NCI-H2171 (cell line): ENCODE results near the gene ITPRIP.

ENCODE experiments used
- DNase-seq: peaks from one replicate; lab custom pipeline; 2025; lab: John Stamatoyannopoulos, UW

ITPRIP gene, protein sequence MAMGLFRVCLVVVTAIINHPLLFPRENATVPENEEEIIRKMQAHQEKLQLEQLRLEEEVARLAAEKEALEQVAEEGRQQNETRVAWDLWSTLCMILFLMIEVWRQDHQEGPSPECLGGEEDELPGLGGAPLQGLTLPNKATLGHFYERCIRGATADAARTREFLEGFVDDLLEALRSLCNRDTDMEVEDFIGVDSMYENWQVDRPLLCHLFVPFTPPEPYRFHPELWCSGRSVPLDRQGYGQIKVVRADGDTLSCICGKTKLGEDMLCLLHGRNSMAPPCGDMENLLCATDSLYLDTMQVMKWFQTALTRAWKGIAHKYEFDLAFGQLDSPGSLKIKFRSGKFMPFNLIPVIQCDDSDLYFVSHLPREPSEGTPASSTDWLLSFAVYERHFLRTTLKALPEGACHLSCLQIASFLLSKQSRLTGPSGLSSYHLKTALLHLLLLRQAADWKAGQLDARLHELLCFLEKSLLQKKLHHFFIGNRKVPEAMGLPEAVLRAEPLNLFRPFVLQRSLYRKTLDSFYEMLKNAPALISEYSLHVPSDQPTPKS

DNA sequence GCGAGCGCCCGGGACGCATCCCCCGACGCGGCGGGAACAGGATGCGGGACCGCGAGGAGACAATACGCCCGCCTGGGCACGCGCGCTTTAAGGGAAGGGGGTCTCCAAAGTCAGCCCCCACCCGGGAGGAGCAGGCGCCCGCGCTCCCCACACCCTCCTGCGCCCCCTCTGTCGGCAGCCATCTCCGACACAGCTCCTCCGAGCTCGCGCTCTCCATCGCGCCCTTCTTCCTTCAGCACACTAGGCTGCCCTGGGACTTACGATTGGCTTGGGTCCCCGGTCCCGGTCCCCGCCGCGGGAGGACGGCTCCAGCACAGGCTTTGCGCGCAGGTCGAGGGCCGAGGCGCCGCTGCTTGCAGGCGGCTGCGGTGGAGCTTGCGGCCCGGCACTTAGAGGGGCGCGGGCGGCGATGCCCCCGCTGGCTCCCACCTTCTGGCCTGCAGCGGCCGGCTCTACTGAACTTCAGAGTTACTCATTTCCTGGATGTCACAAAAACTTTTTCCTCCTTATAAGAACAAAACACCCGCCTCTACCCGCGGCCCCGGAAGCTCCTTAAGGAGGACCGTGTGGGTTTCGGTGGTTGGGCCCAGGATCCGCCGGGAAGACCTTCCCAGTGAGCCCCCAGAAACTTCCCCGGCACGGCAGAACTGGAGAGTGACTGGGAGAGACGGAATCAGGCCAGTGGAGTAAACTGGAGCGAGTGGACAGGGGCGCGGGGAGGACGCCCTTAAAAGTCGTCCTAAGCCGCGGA, at the start of gene ITPRIP:
TSS of gene ITPRIP (minus strand) at position 481 of the 751 bp plus-strand sequence. CDS start 22,414 bp downstream, outside the sequence.
- DNase-seq: peak; percentile 20

DNA sequence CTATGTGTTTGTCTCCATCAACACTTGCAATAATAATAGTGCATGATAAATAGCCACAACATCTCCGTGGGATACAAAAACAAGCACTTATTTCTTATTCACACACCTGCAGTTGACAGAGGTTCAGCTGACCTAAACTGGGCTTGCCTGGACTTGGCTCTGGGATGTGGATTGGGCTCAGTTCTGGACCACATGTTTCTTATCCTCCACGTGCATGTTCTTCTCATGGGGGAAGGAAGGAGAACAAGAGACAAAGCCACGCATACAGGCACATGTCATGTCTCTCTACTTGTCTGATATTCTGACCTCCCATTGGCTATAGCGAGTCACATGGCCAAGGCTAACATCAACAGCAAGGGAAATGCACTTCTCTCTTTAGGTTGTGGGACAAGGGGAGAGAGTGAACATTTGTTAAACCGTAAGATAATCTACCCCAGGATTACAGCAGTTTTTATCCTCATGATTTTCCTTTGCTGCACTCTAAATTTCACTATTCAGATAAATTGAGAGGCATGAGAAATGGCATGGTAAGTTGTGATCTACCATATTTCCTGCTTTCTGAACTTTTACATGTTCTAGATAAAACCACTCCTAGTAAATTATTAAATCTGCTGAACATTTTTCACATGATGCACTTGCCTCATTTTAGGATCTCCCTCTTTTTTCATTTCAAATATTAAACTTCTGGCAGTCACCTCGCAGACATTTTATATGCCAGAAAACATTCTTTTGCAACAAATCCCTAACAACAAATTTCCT, 49.0 kb upstream of the ITPRIP start:
- no peak for DNase-seq

DNA sequence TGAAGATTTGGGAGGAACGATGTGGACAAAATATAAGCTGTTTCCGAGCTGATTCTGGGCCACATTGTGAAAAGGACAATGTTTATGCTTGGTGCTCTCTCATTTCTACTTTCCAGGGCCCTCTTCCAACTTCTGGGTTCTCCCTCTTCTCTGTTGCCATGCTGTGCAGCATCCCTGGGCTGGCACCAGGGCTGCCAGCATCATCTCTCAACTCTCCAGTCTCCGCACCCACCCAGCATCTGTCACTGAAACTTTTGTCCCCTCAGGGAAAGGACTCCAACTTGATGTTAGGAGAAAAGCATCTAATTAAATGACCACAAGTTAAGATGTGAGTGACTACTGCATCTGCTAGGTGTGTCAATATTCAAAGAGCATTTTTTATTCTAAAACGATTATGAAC, 42.1 kb upstream of the ITPRIP start:
- DNase-seq: no peak

DNA sequence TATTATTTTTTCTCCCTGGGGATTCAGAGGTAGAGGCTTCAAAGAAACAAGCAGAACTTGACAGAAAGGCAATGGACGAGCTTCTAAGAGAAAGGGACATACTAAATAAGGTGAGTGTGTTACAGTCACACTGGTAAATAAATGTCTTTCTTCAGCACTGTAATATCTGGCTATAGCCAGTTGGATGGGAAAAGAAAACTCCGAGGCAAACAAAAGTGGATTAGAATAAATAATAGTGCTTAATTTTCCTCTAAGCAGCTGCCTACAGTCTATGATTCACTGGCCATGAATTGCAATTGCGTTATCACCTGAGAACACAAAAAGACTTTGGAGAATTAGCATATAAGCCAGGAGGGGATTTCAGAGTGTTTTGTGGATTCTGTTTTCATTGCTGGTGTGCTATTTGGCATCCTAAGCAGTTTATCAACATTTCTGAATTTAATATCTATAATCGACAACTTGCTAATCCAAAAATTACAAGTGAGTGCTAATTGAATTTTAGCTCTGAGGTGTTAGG, 38.6 kb upstream of the ITPRIP start:
- DNase-seq: no peak

DNA sequence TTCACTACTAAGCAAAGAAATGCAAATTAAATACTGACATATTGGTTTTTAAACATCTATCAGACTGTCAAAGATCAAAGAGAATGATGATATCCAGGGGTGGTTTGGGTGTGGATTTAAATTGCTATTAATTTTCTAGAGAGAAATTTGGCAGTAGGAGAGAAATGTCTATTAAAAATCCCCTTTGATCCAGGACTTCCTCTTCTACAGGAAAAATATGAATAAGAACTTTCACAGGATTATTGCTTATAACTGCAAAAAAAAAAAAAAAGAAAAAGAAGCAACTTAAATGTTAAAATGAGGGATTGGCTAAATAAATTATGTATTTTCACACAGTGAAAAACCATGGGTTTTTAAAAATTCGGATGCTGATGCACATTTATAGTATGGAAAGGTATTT, 36.3 kb upstream of the ITPRIP start:
- no peak for DNase-seq

DNA sequence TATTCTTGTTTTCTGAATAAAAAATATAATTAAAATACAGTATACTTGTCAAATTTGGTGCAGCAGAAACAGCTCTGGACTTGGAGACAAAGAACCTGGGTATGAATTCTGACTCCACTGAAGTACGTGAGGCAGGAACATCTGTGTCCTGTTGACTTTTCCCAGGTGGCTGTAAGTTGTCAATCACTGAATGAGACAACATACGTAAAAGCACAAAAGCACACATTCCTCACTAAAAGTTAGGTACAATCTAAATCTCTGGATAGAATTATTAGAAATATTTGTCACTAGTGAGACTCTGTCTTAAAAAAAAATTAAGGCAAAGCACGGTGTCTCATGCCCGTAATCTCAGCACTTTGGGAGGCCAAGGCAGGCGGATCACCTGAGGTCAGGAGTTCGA, 33.5 kb upstream of the ITPRIP start:
- no peak for DNase-seq

DNA sequence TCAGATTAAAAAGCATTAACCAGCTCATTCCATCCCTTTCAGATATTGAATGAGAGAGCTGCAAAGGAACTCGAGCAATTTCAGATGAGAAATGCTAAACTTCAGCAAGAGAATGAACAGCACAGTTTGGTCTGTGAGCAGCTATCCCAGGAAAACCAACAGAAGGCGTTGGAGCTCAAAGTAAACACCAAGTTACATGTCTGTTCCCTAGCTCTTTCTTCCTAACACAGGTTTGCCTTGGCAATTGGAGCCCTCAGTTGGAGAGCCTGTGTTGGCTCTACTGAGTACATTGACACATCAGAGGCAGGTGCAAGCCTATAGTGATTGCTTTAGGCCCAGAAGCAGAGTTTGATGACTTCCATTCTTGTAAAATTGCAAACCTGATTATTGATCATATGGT, 30.1 kb upstream of the ITPRIP start:
- no peak for DNase-seq

DNA sequence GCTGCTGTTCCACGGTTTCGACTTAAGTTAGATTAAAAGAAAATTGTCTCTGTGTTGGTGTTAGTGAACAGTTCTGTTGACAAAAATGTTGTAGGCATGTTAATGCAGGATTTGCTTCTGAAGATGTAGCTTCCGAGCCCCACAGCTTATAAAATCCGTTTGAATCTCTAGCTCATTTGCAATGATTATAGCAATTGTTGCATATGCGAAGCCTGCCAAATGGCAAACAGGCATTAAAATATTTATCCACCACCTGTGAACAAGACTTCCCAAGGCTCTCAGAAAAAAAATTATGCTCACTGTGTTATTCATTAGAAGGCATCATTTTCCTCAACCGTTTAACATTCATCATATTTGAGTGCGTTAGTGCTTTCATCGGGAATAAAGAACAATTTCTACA, 29.6 kb upstream of the ITPRIP start:
- DNase-seq: no peak

DNA sequence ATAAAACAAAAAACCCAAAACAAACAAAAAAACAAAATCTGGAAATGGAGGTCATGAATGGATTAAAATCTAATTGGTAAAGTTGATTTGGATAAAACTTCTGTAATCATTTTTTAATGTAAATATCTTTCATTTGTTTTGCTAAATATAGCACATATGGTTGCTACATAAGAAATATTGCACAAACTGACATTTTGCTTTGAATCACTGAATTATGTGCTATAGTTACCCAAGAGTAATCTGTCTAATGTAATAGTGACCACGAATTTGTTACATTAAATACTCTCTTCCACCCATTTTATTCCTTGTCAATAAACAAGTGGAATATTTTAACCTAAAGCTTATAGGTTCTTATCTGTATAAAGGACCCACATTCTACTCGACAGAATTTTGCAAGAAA, 21.5 kb upstream of the ITPRIP start:
- DNase-seq: no peak

DNA sequence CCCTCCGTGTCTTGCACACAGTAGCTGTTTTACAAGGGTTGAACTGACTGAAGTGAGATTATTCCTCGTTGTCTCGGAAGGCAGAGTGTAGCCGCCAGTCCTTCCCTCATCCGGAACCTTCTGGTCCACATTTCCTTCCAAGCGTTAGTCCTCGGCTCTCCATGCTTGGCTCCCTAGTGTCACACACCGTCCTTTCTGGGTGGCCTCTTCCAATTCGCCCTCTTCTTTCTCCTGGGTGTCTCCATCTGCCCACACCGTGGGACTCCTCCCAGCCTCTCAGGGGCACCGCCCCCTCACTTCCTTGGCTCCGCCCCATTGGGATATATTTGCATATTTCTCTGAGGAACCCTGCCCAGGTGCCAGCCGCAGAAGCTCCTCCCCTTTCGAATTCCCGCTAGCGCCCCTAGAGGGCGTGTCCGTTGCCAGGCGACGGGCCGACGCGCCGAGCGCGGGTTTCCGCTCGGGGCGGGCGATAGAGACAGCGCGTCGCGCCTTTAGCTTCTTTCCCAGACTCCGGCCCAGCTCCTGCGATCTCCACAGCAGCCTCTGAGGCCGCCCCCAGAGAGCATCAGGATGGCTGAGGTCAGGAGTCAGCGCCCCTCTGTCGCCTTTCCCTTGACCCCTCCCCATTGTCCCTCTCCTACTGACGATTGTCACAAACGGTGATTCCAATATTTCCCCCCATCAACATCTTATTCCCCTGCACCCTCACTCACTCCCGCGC, 15.2 kb upstream of the ITPRIP start, which contains the start of gene CFAP58:
TSS of gene CFAP58 (plus strand) at position 509 of the 724 bp plus-strand sequence. CDS start at position 574, 65 bp downstream.
- DNase-seq: peak; percentile 87

DNA sequence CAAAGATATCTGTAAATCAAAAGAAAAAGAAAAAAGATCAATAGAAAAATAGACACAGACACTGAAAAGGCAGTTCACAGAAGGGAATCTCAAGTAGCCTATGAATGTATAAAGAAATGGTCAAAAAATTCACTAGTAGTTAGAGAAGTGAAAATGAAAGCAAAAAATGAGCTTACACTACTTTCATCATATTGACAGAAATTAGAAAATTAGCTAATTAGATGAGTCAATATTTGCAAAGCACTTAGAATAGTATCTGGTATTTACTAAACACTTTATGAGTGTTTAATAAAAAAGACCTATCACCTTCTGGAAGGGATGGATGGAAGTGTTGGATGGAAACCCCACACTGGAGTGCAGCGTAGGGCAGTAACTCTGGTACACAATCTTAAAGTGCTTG, 13.7 kb upstream of the ITPRIP start:
- DNase-seq: no peak

DNA sequence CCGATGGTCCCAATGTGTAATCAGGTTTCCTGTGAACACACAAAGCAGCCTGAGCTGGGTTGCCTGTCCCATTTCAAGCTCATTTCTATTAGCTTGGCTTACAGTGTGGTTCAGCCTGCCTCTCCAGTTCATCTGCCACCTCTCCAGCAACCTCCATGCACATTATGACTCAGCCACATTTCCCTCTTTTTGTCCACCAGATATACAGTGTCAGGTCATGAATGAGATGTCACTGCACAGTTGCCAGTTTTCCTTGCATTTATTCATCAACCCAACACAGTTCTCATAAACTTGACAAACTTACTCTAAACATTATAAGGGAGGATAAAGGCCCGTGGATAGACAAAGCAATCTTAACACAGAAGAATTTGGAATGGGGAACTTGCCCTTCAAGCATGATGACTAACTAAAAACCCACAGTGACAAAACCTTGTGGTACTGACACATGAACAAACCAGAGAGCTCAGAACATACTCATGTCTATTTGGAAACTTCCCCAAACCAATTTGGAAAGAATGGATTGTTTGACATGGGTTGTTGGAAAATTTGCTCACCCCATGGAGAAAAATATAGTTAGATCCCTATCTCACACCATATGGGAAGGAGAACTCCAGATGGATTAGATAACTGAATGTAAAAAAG, 12.9 kb upstream of the ITPRIP start:
- no peak for DNase-seq

DNA sequence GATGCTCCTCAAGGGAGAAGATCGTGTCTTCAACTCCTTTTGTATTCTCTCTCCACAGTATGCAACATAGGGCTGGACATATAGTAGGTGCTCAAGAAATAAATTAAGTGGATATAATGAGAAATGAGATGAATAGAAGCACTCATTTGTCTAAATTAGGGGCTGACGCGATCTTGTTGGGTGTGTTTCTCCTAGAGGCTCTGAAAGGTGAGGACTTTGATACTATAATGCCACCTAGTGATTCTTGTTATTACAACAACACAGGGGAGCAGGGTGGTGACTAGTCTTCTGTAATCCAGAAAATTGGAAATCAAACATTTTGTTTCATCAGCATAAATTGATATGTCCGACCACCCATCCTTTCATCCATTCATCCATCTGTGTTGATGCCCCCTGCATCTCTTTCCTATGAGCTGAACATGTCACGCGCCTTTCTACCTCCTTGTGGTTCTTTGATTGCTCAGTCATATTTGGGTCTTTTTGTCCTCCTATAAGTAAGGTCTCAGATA, 11.9 kb upstream of the ITPRIP start:
- no peak for DNase-seq

DNA sequence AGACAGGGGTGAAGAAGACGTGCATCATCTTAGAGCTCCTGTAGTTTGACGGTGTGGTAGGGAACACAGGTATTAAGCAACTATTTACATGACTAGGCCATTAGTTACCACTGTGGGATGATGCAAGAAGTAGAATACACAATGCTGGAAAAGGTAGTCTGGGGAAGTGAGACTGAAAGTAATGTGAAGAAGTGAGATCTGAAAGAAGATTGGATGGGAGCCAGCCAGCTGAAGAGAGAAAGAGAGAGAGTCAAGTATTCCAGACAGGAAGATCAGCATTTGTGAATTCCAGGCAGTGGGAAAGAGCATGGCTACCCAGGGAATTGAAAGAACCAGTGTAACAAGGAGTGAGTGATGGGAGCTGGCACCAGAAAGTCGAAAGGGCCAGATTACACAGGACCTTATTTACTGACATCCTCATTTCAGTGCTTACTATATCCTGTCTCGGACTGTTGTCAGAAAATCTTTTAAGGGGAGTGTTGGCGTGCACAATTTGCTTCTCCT, 11.4 kb upstream of the ITPRIP start:
- DNase-seq: no peak

DNA sequence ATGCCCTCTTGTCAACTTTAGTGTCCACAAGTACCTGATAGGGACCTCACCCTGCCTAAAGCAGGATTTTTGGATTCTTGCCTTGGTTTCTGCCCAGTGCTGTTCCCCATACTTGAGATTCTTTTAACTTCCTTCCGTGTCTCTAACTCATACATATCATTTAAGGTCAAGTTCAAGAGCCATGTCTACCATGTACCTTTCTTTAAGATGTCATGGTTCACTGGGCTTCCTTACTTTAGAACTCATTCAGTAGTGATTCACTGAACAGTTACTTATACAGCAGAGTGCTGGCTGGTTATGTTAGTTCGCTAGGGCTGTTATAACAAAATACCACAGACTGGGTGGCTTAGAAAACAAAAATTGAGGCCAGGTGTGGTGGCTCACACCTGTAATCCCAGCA, 10.3 kb upstream of the ITPRIP start:
- no peak for DNase-seq

DNA sequence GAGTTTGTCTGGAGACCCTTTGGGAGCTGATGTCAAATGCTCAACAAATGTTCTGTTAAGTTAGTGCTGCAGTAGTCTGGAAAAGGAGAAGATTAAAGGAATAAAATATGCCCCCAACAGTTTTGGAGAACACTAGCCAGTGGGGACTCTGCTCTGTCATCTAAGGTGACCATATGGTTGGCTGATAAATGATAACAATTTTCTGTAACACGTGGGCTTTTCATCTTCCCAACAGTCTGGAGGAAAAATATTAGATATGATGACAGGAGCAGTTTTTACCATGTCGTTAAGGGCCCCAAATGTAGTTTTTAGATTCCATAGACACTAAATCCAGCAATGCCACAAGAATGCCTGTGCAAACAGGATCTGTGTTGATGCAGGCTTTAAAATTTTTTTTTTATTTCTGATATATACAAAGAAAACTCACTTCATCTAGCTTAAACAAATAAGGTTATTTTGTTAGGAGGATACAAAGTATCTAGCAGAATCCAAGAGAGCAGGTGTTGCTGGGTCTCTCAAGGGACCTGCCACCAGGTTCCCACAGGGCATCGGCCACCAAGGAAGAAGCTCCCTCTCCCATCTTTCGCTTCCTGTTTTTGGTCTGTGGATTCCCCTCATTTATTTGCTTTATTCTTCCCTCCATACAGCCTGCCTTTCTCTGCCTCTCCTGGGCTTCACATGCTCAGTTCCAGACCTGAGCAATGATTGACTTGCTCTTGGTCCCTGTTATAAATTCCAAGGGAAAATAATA, 9.2 kb upstream of the ITPRIP start:
- DNase-seq: no peak

DNA sequence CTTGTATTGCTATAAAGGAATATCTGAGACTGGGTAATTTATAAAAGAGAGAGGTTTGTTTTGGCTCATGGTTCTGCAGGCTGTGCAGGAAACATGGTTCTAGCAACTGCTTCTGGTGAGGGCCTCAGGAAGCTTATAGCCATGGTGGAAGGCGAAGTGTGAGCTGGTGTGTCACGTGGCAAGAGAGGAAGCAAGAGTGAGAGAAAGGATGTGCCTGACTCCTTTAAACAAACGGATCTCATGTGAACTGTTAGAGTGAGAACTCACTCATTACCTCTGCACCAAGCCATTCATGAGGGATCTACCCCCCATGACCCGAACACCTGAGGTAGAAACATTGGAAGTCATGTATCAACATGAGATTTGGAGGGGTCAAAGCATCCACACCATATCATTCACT, 7.7 kb upstream of the ITPRIP start:
- no peak for DNase-seq

DNA sequence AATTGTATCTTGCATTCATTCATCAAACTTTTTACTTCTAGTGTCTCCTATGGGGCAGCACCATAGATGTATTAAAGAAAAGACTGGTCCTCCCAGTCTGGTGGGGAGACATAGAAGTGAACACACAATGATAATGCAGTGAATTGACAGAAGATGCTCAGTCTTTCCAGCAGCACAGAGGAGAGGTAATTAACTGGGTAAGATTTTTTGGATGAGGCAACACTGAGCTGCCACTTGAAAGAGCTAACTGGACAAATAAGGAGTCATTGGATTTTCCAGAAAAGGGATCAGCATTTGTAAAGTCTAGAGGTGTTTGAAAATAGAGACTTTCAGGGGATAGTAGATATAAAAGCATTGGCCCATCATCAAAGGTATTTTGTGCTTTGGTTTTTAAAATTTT, 7.2 kb upstream of the ITPRIP start:
- no peak for DNase-seq

DNA sequence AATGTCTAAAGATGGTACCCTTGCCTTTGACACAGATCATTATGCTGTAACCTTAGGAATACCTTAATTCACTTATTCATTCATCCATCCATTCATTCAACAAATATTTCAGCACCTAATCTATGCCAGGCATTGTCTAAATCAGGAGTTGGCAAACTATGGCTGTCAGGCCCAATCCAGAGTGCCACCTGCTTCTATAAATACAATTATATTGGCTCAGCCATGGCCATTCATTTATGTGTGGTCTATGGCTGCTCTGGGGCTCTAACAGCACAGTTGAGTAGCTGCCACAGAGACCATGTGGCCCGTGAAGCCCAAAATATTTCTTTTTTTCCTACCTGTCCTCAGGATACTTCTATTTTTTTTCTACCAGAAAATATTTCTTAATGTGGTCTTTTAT, 6.0 kb upstream of the ITPRIP start:
- DNase-seq: no peak

DNA sequence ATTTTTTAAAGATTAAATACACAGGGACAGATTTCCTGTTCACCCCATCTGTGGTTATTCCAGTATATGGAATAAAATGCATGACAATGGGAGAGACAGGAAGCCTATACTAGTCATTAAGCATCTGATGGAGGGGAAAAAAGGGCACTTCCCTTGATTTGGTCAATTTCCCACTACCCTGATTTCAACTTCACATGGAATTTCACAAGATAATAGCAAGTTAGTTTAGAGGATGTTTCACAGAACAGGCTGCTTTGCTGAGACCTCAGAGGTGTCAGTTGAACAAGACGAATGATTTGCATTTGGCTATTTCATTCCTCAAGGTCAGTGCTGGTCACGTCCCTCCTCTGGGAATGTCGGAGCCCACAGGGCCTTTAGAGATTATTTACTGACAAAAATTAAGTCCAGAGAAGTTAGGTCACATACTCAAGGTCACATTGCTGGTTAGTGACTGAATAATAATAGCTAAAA, 4.7 kb upstream of the ITPRIP start:
- no peak for DNase-seq
